ENCODE data around the gene UGT1A9.

DNA sequence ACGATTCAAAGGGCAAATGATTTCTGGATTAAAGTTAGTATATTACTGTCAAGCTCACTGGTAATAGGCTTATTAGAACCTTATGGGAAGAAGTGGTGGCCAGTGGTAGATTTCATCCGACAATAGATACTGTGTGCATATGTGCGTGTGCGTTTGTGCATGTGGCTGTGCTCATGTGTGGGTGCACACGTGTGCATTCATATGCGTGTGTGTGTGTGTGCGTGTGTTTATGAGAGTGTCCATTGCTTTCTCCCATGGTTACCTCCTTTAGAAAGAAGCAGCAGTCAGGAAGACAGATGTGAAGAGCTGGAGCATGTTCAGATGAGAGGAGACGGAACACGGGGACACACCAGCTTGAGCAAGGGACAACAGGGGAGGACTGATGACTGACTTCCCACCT, 97.6 kb downstream of the UGT1A9 start:
- TF ChIP-seq EZH2 (conservative IDR thresholded peaks at IDR 0.05; ENCODE audit: low read depth, low read length), result no peak
- TF ChIP-seq, protein P1, sequence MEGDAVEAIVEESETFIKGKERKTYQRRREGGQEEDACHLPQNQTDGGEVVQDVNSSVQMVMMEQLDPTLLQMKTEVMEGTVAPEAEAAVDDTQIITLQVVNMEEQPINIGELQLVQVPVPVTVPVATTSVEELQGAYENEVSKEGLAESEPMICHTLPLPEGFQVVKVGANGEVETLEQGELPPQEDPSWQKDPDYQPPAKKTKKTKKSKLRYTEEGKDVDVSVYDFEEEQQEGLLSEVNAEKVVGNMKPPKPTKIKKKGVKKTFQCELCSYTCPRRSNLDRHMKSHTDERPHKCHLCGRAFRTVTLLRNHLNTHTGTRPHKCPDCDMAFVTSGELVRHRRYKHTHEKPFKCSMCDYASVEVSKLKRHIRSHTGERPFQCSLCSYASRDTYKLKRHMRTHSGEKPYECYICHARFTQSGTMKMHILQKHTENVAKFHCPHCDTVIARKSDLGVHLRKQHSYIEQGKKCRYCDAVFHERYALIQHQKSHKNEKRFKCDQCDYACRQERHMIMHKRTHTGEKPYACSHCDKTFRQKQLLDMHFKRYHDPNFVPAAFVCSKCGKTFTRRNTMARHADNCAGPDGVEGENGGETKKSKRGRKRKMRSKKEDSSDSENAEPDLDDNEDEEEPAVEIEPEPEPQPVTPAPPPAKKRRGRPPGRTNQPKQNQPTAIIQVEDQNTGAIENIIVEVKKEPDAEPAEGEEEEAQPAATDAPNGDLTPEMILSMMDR (CRISPR knock-in tag; IDR thresholded peaks at IDR 0.05), result no peak
